Activated CD4-positive, CD25-positive, alpha-beta regulatory T cell treated with anti-CD3 and anti-CD28 coated beads, Interleukin-2, amount 50 U/mL, for 16 hours (primary cell): ENCODE measurements around the gene RAB11A.

Experiments
- DNase-seq: peaks from one replicate; pipeline ENCODE4 v3.0.0-alpha.2; 2020; ENCODE audit warnings: low read depth, low spot score

Gene RAB11A

GRCh38 chr15:65938604-65939003 lies 69.3 kb downstream of the RAB11A start:
- no peak for DNase-seq

DNA sequence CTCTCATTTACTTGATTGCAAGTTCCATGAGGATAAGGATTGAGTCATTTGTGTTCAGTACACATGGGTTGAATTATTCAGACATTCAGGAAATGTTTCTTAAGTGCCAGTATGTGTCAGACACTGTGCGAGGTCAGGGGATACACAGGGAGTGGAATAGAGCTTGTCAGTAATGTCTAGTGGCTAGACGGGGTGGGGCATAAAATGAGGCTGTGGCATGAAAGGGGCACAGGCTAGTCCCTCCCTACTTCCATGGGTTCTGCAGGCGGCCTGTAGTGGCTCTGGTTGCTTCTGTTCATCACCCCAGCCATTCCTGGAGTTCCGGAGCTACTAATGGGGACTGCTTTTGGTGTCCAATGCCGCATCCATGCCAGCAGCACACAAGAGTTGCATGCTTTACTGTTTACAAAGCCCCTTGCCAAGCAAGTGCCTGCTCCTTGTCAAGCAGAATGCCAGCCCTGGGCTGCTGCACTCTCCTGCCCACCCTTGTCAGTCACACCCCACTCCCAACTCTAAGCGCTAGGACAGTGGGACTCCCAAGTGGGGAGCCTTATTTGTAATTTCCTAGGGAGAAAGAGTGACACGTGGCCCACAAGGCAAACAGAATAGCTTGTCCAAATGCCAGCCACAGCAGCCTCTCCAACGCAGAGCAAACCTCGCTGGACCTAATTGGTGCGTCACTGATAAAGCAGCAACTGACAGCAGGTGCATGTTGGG lies 70.8 kb downstream of the RAB11A start:
- DNase-seq, result no peak

- no peak for DNase-seq
Observed at GRCh38 chr15:65940618-65940909, 71.3 kb downstream of the RAB11A start.
